Measurements from ENCODE around the gene TENT4B.

GRCh38 chr16:50269769-50270509 lies 116.8 kb downstream of the TENT4B start:
- no peak for TF ChIP-seq CTCF (IDR thresholded peaks at IDR 0.05)
- TF ChIP-seq MEF2A (IDR thresholded peaks at IDR 0.05; ENCODE audit: borderline replicate concordance, low read depth), result no peak
- TF ChIP-seq EZH2phosphoT487 (IDR thresholded peaks at IDR 0.05; ENCODE audit: borderline replicate concordance, low read depth), result no peak
- no peak for TF ChIP-seq PBX3 (IDR thresholded peaks at IDR 0.05)
- TF ChIP-seq POLR2AphosphoS5 (IDR thresholded peaks at IDR 0.05; ENCODE audit: low read depth, low read length), result no peak

All from SK-N-SH (cell line).